BE2C (cell line): ENCODE measurements around the gene HSD3B2.

ENCODE experiments used
- DNase-seq: peaks from one replicate; pipeline ENCODE4 v3.0.0-alpha.2; 2020
- H3K27me3 ChIP-seq: fragments of 250-450 bp; sonication (Bioruptor Pico); 2 replicates; pipeline ENCODE4 v1.5.1; 2020; ENCODE audit warnings: mild to moderate bottlenecking
- H3K36me3 ChIP-seq: fragments of 250-450 bp; sonication (Bioruptor Pico); 2 replicates; pipeline ENCODE4 v1.5.1; 2020; ENCODE audit warnings: mild to moderate bottlenecking
- H3K4me1 ChIP-seq: fragments of 250-450 bp; sonication (Bioruptor Pico); 2 replicates; pipeline ENCODE4 v1.5.1; 2020
- H3K4me3 ChIP-seq: 2 replicates; pipeline ENCODE4 v1.5.1; 2011; ENCODE audit warnings: low read depth, low read length
- H3K9me3 ChIP-seq: fragments of 250-450 bp; sonication (Bioruptor Pico); 2 replicates; pipeline ENCODE4 v1.5.1; 2020
- TF ChIP-seq, protein P1 (sequence below): IDR thresholded peaks from 2 replicates; pipeline ENCODE4 v1.5.1; 2012; ENCODE audit warnings: mild to moderate bottlenecking, low read depth, low read length

The HSD3B2 gene

DNA sequence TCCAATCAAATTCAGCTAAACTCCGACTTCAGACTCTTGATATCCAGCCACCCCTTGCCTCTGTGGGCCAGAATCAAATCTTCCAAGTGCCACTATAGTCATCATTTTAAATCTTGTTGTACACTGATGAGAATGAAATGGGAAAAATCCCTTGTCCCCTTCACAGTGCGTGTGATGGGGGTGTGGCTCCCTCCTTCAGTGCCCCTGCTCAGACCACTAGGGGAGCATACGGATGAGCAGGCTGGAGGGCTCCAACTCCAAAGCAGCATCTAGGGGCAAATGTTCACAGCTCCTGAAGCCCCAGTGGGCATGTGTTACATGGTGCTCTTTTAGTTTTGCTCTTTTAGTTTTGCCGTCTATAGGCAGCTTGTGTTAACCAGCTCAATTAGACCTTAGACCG lies 56.6 kb downstream of the HSD3B2 start:
- Histone ChIP-seq H3K27me3 (no peaks in the 10 kb centered on the region), H3K4me1 (no peaks in the 10 kb centered on the region), H3K9me3 (no peaks in the 10 kb centered on the region), H3K4me3 (no peak overlapping the region), H3K36me3 (no peaks in the 10 kb centered on the region)
- TF ChIP-seq, protein P1, sequence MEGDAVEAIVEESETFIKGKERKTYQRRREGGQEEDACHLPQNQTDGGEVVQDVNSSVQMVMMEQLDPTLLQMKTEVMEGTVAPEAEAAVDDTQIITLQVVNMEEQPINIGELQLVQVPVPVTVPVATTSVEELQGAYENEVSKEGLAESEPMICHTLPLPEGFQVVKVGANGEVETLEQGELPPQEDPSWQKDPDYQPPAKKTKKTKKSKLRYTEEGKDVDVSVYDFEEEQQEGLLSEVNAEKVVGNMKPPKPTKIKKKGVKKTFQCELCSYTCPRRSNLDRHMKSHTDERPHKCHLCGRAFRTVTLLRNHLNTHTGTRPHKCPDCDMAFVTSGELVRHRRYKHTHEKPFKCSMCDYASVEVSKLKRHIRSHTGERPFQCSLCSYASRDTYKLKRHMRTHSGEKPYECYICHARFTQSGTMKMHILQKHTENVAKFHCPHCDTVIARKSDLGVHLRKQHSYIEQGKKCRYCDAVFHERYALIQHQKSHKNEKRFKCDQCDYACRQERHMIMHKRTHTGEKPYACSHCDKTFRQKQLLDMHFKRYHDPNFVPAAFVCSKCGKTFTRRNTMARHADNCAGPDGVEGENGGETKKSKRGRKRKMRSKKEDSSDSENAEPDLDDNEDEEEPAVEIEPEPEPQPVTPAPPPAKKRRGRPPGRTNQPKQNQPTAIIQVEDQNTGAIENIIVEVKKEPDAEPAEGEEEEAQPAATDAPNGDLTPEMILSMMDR = no peak
- DNase-seq = no peak

DNA sequence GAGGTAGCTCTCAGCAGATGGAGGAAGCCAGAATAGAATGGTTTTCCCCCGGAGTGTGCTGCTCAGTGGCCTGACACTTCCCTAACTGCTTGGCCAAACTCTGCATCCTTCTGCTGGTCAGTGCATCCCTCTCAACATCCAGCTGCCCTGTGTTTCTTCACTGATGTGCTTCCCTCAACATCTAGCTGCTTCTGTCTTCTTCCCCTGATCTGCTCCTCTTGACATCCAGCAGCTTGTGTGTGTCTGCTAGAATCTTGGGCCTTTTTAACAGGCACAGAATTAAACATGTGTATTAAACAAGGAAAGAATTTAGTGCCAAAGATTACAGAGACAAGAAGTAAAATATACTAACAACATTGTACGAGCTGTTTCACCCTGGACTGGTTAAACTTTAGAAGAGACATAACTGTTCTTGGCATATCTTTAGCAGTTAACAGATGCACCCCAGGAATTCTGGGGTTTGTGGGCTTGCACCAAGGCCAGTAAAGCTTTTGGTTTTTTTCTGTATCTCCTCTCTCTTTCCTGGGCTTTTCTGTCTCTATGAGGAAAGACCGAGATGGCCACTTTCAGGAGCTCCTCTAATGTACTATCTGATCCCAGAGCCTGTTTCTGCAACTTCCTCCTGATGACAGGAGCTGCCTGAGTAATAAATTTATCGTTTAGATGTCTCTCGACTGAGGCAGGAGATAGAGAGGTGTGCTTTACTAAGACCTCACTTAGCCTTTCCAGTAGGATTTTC lies 57.3 kb downstream of the HSD3B2 start:
- H3K9me3 ChIP-seq = no peaks in the 10 kb centered on the region
- no peaks in the 10 kb centered on the region for H3K36me3 ChIP-seq
- H3K4me1 ChIP-seq = no peaks in the 10 kb centered on the region
- TF ChIP-seq, protein P1 = no peak
- no peak for DNase-seq
- H3K4me3 ChIP-seq = no peak overlapping the region
- H3K27me3 ChIP-seq = no peaks in the 10 kb centered on the region
